Fibroblast of mammary gland (primary cell): Measurements from ENCODE around the gene ADAMTS4.

Experiments used
- DNase-seq: peaks from one replicate; pipeline ENCODE4 v3.0.0-alpha.2; 2010; ENCODE audit warnings: low read depth
- H3K4me3 ChIP-seq: 2 replicates; pipeline ENCODE4 v1.5.1; 2011; ENCODE audit warnings: low read depth, mild to moderate bottlenecking, low read length, moderate library complexity; ENCODE audit not compliant: control insufficient read depth
- CTCF ChIP-seq: conservative IDR thresholded peaks from 2 replicates; pipeline ENCODE4 v1.5.1; 2011; ENCODE audit warnings: low read depth, low read length, inconsistent platforms; ENCODE audit not compliant: control insufficient read depth, insufficient read depth

Gene ADAMTS4

GRCh38 chr1:161165742-161166668 is 32.8 kb downstream of the ADAMTS4 start, which contains the start of gene PPOX:
TSS of gene PPOX (plus strand) at chr1:161166426. CDS start at chr1:161166848, 422 bp downstream.
- peak; percentile 98 for DNase-seq
- peak within 1 kb of the TSS; percentile 81 for H3K4me3 ChIP-seq
- peak; percentile 57 for TF ChIP-seq CTCF

DNA sequence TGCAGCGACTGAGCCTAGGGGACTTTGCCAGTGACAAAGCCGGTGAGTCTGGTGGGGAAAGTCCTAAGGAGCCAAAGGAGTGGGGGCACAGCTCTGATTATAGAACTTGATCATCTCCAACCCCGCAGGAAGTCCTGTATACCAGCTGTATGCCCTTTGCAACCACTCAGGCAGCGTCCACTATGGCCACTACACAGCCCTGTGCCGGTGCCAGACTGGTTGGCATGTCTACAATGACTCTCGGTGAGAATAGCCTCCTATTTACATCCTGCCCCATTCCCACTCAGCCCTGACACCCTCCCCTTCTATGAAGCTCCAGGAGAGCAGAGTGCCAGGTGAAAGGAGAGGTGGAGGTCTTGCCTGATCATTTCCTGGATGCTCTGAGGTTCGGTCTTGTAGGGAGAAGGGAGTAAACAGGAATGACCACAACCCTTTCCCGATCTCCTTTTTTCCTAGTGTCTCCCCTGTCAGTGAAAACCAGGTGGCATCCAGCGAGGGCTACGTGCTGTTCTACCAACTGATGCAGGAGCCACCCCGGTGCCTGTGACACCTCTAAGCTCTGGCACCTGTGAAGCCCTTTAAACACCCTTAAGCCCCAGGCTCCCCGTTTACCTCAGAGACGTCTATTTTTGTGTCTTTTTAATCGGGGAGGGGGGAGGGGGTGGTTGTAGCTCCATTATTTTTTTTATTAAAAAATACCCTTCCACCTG is 33.8 kb downstream of the ADAMTS4 start:
- peak overlapping the region; percentile 81 for H3K4me3 ChIP-seq
- TF ChIP-seq CTCF = no peak
- no peak for DNase-seq

GRCh38 chr1:161163793-161164192 is 35.1 kb downstream of the ADAMTS4 start:
- no peak for DNase-seq
- no peak overlapping the region for H3K4me3 ChIP-seq
- no peak for TF ChIP-seq CTCF

DNA sequence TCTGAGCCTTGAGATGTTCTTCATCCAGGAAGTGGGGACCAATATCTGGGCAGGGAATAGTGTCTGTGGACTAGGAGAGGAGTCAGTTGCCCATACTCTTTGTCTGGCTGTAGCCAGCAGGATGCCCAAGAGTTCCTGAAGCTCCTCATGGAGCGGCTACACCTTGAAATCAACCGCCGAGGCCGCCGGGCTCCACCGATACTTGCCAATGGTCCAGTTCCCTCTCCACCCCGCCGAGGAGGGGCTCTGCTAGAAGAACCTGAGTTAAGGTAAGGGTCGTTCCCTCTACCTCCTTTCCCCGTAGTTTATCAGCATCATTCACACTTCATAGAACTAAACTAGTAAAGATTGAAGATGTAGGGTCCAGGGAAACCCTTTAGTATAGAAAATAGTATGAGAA is 36.0 kb downstream of the ADAMTS4 start:
- DNase-seq = no peak
- no peak overlapping the region for H3K4me3 ChIP-seq
- TF ChIP-seq CTCF = no peak

DNA sequence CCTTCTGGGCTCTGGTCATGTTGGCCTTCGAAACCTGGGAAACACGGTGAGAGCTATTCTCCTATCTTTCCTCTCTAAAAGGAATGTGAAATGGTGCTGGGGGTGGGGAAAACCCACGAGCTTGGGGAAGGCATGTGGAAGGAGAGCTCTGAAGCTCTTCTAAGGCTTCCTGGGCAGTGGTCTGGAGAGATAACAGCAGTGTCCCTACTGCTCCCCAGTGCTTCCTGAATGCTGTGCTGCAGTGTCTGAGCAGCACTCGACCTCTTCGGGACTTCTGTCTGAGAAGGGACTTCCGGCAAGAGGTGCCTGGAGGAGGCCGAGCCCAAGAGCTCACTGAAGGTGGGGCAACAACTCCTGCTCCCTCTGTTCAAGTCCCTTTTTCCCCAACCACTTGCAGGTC is 36.8 kb downstream of the ADAMTS4 start:
- no peak for TF ChIP-seq CTCF
- DNase-seq = no peak
- no peak overlapping the region for H3K4me3 ChIP-seq

GRCh38 chr1:161161652-161162051 is 37.2 kb downstream of the ADAMTS4 start:
- H3K4me3 ChIP-seq = no peak overlapping the region
- no peak for DNase-seq
- no peak for TF ChIP-seq CTCF
